B cell (primary cell): ENCODE results near the gene ZFC3H1. TPM values are rescaled to one million over a fixed set of nuclear protein-coding genes. Genes with fewer than 3 reads are reported as not detected.

Experiments
- ATAC-seq: fragments of 200-7000 bp; cut with Tn5 transposase; one replicate; pipeline ENCODE4 v1.10.0; 2021; ENCODE audit warnings: low read depth, mild to moderate bottlenecking, moderate number of reproducible peaks, moderate library complexity
- CTCF ChIA-PET: fragments of 350-600 bp; sonication (Branson Sonifier 250); formaldehyde crosslinking; loops from one replicate; lab custom pipeline; 2021; ENCODE audit warnings: antibody characterized with exemption, inconsistent platforms; lab: Charles Lee
- POLR2A ChIA-PET: fragments of 350-600 bp; sonication (Branson Sonifier 250); formaldehyde crosslinking; loops from one replicate; lab custom pipeline; 2021; ENCODE audit warnings: antibody characterized with exemption; lab: Charles Lee
- DNase-seq: peaks from one replicate; pipeline ENCODE4 v3.0.0; 2013
- H2AFZ ChIP-seq: 2 replicates; pipeline ENCODE4 v1.6.1; 2012; ENCODE audit warnings: mild to moderate bottlenecking, low read depth, low read length; ENCODE audit not compliant: insufficient read depth, poor library complexity, severe bottlenecking
- H3K27ac ChIP-seq, 2 donors: 1 replicate in 1 of 2; 2 replicates in 1 of 2; pipeline ENCODE4 v1.5.1; 2012 to 2013; ENCODE audit warnings: low read length in 2 of 2, mild to moderate bottlenecking in 2 of 2, moderate library complexity in 1 of 2
- H3K27me3 ChIP-seq, 4 experiments: fragments of 200-600 bp in 1 of 4; sonication (generic) in 1 of 4; replicated peaks in 1 of 4; 1 replicate in 2 of 4; 2 replicates in 2 of 4; pipeline versions ENCODE4 v1.6.1 to v1.7.0; 2013 to 2016; ENCODE audit warnings: low read length in 3 of 4, mild to moderate bottlenecking in 2 of 4, mixed read lengths in 1 of 4, moderate library complexity in 1 of 4; ENCODE audit not compliant: insufficient read depth in 4 of 4, control insufficient read depth in 3 of 4; ENCODE audit errors: control extremely low read depth in 1 of 4
- H3K36me3 ChIP-seq, 2 experiments: replicated peaks in 1 of 2; 1 replicate in 1 of 2; 2 replicates in 1 of 2; pipeline versions ENCODE4 v1.6.1 to v1.7.1; 2013; ENCODE audit warnings: low read length in 1 of 2; ENCODE audit not compliant: insufficient read depth in 2 of 2, control insufficient read depth in 1 of 2; ENCODE audit errors: control extremely low read depth in 1 of 2, extremely low read depth in 1 of 2
- H3K4me1 ChIP-seq, 2 donors: fragments of 200-600 bp in 1 of 2; sonication (generic) in 1 of 2; 1 replicate in 1 of 2; 2 replicates in 1 of 2; pipeline versions ENCODE4 v1.5.1 to v1.6.1; 2013 to 2017; ENCODE audit warnings: low read length in 2 of 2; ENCODE audit not compliant: control insufficient read depth in 2 of 2, insufficient read depth in 2 of 2
- H3K4me2 ChIP-seq: replicated peaks from 2 replicates; pipeline ENCODE3; 2012; ENCODE audit warnings: mild to moderate bottlenecking, low read depth, low read length; ENCODE audit not compliant: poor library complexity, severe bottlenecking
- H3K4me3 ChIP-seq, 5 experiments: fragments of 200-600 bp in 1 of 5; sonication (generic) in 1 of 5; 1 replicate in 3 of 5; 2 replicates in 2 of 5; pipeline versions ENCODE4 v1.5.1 to v1.7.0; 2011 to 2016; ENCODE audit warnings: low read length in 4 of 5, mild to moderate bottlenecking in 4 of 5, low read depth in 2 of 5, control low read depth in 1 of 5, moderate library complexity in 1 of 5; ENCODE audit not compliant: insufficient read depth in 1 of 5; ENCODE audit errors: control extremely low read depth in 1 of 5, extremely low read depth in 1 of 5
- H3K79me2 ChIP-seq: fragments of 200-600 bp; sonication (generic); one replicate; pipeline ENCODE4 v1.6.0; 2016; ENCODE audit warnings: low read length; ENCODE audit not compliant: control insufficient read depth, insufficient read depth
- H3K9ac ChIP-seq: fragments of 200-600 bp; sonication (generic); 2 replicates; pipeline ENCODE4 v1.6.1; 2017; ENCODE audit warnings: mild to moderate bottlenecking, low read length, moderate library complexity
- H3K9me3 ChIP-seq, 3 donors: one replicate each; pipeline versions ENCODE4 v1.6.1 to v1.7.1; 2013; ENCODE audit warnings: low read length in 2 of 3; ENCODE audit not compliant: control insufficient read depth in 2 of 3, insufficient read depth in 1 of 3; ENCODE audit errors: control extremely low read depth in 1 of 3
- H4K20me1 ChIP-seq: 2 replicates; pipeline ENCODE4 v1.6.0; 2012; ENCODE audit warnings: mild to moderate bottlenecking, low read length; ENCODE audit not compliant: insufficient read depth, control insufficient read depth, poor library complexity, severe bottlenecking
- H3K27ac Mint-ChIP-seq: one replicate; pipeline ENCODE4 v1.8.0; 2021; ENCODE audit warnings: mixed read lengths
- H3K27me3 Mint-ChIP-seq: one replicate; pipeline ENCODE4 v1.8.0; 2021; ENCODE audit warnings: mixed read lengths
- H3K4me1 Mint-ChIP-seq: one replicate; pipeline ENCODE4 v1.8.0; 2021; ENCODE audit warnings: mixed read lengths
- H3K4me3 Mint-ChIP-seq: one replicate; pipeline ENCODE4 v1.8.0; 2021; ENCODE audit warnings: mixed read lengths
- H3K9me3 Mint-ChIP-seq: one replicate; pipeline ENCODE4 v1.8.0; 2022; ENCODE audit warnings: mixed read lengths; ENCODE audit not compliant: insufficient read depth
- CTCF ChIP-seq: fragments of 200-600 bp; IDR thresholded peaks from one replicate; pipeline ENCODE4 v1.8.0; 2022; ENCODE audit warnings: antibody characterized with exemption, mild to moderate bottlenecking
- EZH2 ChIP-seq: IDR thresholded peaks from 2 replicates; pipeline ENCODE4 v1.6.1; 2012; ENCODE audit warnings: borderline replicate concordance, low read depth, mild to moderate bottlenecking, moderate library complexity, low read length; ENCODE audit not compliant: insufficient read depth, poor library complexity, severe bottlenecking
- WGBS: methylation state at CpG from one replicate; pipeline ENCODE4 v1.1.5; 2013; ENCODE audit warnings: missing lambda C conversion rate; ENCODE audit not compliant: insufficient coverage; 5-methylcytosine and 5-hydroxymethylcytosine counted together
- intact Hi-C: fragments of 100-400 bp; cut with micrococcal nuclease; formaldehyde crosslinking; loops from one replicate; pipeline ENCODE4 v1.10.0; 2022
- polyA minus RNA-seq: library from RNA; depleted of rRNA, polyadenylated mRNA; stranded (reverse); fragments of >200 nt; gene quantifications from 2 replicates; pipeline ENCODE4 v1.2.3, GENCODE V29; 2012
- polyA plus RNA-seq: library from polyadenylated mRNA; depleted of rRNA; stranded (reverse); fragments of >200 nt; gene quantifications from 2 replicates; pipeline ENCODE4 v1.2.3, GENCODE V29; 2012
- total RNA-seq, 2 donors: library from RNA; stranded (reverse); fragments of 120-200 nt in 1 of 2; gene quantifications; 1 replicate in 1 of 2; 2 replicates in 1 of 2; pipeline versions ENCODE4 v1.2.3 to v1.2.4, GENCODE V29; 2013 to 2022

ZFC3H1 gene, protein sequence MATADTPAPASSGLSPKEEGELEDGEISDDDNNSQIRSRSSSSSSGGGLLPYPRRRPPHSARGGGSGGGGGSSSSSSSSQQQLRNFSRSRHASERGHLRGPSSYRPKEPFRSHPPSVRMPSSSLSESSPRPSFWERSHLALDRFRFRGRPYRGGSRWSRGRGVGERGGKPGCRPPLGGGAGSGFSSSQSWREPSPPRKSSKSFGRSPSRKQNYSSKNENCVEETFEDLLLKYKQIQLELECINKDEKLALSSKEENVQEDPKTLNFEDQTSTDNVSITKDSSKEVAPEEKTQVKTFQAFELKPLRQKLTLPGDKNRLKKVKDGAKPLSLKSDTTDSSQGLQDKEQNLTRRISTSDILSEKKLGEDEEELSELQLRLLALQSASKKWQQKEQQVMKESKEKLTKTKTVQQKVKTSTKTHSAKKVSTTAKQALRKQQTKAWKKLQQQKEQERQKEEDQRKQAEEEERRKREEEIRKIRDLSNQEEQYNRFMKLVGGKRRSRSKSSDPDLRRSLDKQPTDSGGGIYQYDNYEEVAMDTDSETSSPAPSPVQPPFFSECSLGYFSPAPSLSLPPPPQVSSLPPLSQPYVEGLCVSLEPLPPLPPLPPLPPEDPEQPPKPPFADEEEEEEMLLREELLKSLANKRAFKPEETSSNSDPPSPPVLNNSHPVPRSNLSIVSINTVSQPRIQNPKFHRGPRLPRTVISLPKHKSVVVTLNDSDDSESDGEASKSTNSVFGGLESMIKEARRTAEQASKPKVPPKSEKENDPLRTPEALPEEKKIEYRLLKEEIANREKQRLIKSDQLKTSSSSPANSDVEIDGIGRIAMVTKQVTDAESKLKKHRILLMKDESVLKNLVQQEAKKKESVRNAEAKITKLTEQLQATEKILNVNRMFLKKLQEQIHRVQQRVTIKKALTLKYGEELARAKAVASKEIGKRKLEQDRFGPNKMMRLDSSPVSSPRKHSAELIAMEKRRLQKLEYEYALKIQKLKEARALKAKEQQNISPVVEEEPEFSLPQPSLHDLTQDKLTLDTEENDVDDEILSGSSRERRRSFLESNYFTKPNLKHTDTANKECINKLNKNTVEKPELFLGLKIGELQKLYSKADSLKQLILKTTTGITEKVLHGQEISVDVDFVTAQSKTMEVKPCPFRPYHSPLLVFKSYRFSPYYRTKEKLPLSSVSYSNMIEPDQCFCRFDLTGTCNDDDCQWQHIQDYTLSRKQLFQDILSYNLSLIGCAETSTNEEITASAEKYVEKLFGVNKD (N-terminal part only)
- 141 and 154 TPM in 2 replicates for total RNA-seq
- total RNA-seq (2013) = 76.8 TPM
- 55.9 and 69.5 TPM in 2 replicates for polyA plus RNA-seq
- 34.9 and 44.3 TPM in 2 replicates for polyA minus RNA-seq

DNA sequence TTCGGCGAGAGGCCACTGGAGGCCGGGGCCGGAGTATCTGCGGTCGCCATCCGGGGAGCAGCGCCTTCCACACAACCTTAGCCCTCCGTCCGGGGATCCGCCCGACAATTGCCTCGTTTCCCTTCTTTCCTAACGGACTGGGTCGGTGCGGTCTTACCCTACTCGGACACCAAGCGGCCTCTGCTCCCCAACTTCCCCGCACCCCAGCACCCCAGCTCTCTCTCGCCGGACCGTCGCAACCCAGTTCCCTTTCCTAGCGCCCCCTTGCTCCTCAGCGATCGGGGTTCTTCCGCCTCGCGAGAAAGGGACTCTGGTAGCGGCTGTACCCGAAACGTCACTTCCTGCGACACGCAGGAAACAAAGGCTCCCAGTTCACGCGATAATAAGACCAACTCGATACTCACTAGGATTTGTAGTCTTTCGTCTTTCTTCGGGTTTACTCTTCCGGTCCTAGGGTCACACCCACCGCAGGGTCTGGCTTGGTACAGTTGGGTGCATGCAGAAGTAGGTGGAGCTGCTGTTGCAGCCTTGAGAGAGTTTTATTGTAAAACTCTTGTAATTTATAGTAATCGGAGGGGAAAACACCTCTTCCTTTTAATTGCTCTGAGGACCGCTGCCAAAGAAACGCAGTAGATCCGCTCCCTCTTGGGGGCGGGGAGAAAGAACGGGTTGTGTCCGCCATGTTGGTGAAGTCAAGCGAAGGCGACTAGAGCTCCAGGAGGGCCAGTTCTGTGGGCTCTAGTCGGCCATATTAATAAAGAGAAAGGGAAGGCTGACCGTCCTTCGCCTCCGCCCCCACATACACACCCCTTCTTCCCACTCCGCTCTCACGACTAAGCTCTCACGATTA, at the start of gene ZFC3H1, which contains the start of gene THAP2:
Gene ZFC3H1 (minus strand): TSS at position 288 of the 850 bp plus-strand sequence. CDS start 238 bp downstream, at position 50.
Gene THAP2 (plus strand): TSS at position 741 of the 850 bp plus-strand sequence. CDS start 209 bp downstream, outside the sequence.
- no peaks in the 10 kb centered on the region for H3K9me3 ChIP-seq
- H3K36me3 ChIP-seq = peaks cover 5 to 17% of the 10 kb centered on the region in 2 experiments
- TF ChIP-seq CTCF (peak; percentile 17), EZH2 (no peak)
- Mint-ChIP-seq H3K27me3 (no peaks in the 10 kb centered on the region), H3K4me3 (peak within 1 kb of the TSS; percentile 96), H3K4me1 (peaks cover 56% of the 10 kb centered on the region), H3K9me3 (no peaks in the 10 kb centered on the region), H3K27ac (peak within 1 kb of the TSS; percentile 100)
- peaks cover 82% of the 10 kb centered on the region for H3K79me2 ChIP-seq
- peak; percentile 98 for DNase-seq
- peak within 1 kb of the TSS; percentile 83 for H3K9ac ChIP-seq
- peak within 1 kb of the TSS; percentile 93 to 97 for H3K27ac ChIP-seq
- under 1% methylated on average over 46 of the region's 57 CpGs for WGBS
- peak within 1 kb of the TSS; percentile 82 to 97 (median 88) for H3K4me3 ChIP-seq
- peak; percentile 82 for ATAC-seq
- POLR2A ChIA-PET = interaction anchor here (1.1 to 2.7 kb wide), 7 partner anchors 22 to 176 kb away, joined by 3 to 95 read pairs (median 6); partner anchors contain the start of genes RAB21, TBC1D15 and TMEM19
- intact Hi-C loops = loop anchor here (1.0 to 10.0 kb wide), 8 partner anchors 23 to 1421 kb away; partner anchors contain the start of genes CNOT2, RAB21 and TMEM19
- H4K20me1 ChIP-seq = peaks cover 30% of the 10 kb centered on the region
- CTCF ChIA-PET = interaction anchor here (0.7 to 11.6 kb wide), 12 partner anchors 11 to 176 kb away, joined by 3 to 116 read pairs (median 4); partner anchors contain the start of genes RAB21 and TMEM19
- peak within 1 kb of the TSS; percentile 73 for H3K4me2 ChIP-seq
- peaks cover 28% of the 10 kb centered on the region in 2 donors for H3K4me1 ChIP-seq
- peak within 1 kb of the TSS; percentile 79 for H2AFZ ChIP-seq
- no peaks in the 10 kb centered on the region for H3K27me3 ChIP-seq
